DMS79 treated with DMSO at 0.1 percent for 48 hours (cell line): ENCODE results near the gene CASP12.

Experiments
- DNase-seq: peaks from one replicate; lab custom pipeline; 2025; lab: John Stamatoyannopoulos, UW

The CASP12 gene

DNA sequence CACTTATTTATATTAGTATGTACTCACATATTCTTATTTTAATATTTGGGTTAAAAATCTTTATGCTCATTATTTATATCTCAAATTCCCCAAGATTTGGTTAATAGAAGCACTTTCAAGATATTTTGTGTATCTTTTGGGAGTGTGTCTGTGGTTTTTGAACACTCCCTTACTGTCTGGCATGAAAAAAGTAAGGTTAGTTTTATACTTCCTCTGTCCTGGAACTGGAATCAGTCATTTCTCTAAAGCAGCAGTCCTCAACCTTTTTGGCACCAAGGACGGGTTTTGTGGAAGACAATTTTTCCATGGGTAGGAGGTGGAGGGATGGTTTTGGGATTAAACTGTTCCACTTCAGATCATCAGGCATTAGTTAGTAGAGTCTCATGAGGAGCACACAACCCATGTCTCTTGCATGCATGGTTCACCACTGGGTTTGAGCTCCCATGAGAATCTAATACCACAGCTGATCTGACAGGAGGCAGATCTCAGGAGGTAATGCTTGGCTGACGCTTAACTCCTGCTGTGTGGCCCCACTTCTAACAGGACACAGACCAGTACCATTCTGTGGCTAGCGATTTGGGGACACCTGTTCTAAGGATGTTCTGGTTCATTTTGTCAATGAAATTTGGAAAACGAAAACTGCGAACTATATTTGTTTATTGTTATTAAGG is 60.2 kb downstream of the CASP12 start:
- no peak for DNase-seq

DNA sequence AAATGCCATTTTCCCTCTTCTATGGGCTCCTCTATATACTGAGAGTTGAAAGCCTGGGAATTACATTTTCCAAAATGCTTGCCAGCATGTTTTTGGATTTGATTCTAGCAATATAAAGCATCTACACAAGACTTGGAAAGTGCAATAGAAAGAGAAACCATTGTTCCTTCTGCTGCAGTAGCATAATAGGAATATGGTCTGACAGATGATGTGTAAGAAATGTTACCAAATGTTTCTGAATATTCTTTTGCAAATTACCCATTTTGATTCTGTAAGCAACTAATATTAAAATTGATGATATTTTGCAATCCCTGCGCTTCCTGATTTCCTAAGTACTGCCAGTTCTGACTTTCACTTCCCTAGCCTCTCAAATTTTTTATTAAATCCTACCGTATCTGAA is 61.6 kb downstream of the CASP12 start:
- DNase-seq, result no peak
